ENCODE results near the gene ARHGAP26.

The ARHGAP26 gene

GRCh38 chr5:142831009-142831383 is 60.8 kb downstream of the ARHGAP26 start:
- no peak for DNase-seq

- DNase-seq: no peak
Observed at GRCh38 chr5:142832263-142832662, 62.1 kb downstream of the ARHGAP26 start.

GRCh38 chr5:142833517-142834449 is 63.6 kb downstream of the ARHGAP26 start:
- DNase-seq: no peak

GRCh38 chr5:142834504-142834903 is 64.3 kb downstream of the ARHGAP26 start:
- no peak for DNase-seq

GRCh38 chr5:142835540-142835939 is 65.4 kb downstream of the ARHGAP26 start:
- no peak for DNase-seq

GRCh38 chr5:142836048-142836447 is 65.9 kb downstream of the ARHGAP26 start:
- no peak for DNase-seq

GRCh38 chr5:142837081-142837725 is 67.0 kb downstream of the ARHGAP26 start:
- DNase-seq: no peak

DNA sequence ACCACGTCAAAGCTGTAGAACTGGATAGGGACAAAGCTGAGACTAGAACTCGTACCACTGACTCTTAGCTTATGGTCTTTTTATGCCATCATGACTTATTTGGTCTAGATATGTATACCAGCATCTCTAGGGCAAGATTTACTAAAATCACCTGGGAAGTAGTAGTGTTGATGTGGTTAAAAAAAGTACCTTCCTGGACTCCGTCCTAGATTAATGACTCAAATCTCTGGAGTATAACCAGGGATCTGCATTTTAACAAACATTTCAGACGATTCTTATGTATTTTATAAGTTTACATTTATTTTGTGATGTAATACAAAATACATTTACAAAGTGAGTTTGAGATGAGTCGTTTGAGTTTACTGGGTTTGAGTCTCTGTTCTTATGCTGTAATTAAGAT is 68.7 kb downstream of the ARHGAP26 start:
- DNase-seq: no peak

DNA sequence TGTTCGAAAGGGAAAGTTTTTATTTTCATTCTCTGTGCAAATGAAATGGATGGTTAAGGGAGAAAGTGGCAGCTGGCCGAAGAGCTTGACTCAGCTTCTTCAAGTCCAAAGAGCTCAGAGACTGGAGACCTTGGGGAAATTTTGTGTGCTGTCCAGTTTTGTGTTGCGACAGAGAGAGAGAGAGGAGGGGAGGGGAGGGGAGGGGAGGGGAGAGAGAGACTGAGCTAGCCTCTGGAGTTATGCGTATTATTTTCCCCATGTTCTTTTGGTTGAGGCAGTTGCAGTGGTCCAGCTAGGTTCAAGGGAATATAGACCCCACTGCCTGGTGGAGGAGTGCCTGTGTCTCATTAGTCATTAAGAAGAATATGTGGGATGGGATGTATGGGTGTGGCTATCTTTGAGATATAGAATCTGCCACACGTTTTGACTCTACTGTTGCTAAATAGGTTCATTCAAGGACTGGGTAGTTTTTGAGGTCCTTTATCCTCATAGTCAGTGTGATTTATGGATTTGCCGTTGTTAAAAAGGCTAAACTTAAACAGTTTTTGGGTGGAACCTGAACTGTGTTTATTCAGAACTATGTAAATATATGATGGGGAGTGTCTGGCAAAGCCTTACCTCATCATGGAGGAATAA is 69.7 kb downstream of the ARHGAP26 start:
- no peak for DNase-seq

- DNase-seq: no peak
Observed at GRCh38 chr5:142840575-142840974, 70.4 kb downstream of the ARHGAP26 start.

DNA sequence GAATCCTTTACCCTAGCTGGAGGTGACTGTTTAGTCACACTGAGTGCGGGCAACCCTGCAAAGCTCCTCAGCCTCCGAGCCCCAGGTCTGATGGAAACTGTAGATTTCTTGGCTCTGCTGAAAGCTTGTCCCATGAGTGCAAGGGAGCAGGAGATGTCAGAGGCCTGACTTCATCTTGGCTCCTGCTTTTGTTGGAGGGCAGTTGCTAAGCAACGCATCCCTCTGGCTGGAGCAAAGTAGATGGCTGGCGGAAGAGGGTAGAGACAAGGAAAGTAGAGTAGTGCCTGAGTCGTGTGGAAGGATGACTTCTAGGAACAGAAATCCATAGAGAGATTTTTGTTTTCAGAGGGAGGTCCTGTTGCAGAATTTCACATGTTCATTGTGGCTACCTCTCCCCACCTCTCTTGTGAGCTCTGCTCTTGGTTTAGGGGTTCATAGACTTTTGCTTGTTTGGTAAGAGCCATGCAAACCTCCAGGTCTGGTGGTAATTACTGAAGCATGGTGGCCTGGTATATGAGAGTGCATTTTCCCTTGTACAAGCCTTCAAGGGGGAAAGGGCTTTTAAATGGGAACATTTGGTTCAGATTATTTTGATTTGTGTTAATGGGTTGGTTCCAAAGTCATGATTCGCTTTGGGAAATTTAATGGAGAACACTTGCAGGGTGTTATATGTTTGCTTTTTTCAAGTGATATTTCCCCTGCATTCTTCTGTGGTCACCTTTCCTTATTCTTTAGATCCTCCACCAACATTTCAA is 71.5 kb downstream of the ARHGAP26 start:
- no peak for DNase-seq

- no peak for DNase-seq
Observed at GRCh38 chr5:142842994-142843905, 73.1 kb downstream of the ARHGAP26 start.

DNA sequence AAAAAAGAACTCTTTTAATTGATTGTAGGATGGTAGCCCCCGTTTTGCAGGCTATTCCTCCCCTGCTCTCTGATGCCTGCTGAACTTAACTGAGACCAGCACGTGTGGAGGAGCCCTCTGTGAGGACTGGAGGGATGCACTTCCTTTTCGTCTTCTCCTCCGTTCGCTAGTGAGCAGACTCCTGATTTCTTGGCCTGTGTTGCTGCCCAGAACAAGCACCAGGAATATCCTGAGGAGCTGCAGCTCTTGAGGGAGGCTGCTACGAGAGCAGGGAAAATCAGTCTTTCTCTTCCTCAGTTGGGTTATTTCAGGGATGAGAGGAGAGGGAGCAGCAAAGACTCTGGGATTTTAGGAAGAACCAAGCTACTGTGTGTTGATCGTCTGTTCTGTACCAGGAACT is 74.7 kb downstream of the ARHGAP26 start:
- DNase-seq: no peak

- no peak for DNase-seq
Observed at GRCh38 chr5:142845402-142845921, 75.3 kb downstream of the ARHGAP26 start.

DNA sequence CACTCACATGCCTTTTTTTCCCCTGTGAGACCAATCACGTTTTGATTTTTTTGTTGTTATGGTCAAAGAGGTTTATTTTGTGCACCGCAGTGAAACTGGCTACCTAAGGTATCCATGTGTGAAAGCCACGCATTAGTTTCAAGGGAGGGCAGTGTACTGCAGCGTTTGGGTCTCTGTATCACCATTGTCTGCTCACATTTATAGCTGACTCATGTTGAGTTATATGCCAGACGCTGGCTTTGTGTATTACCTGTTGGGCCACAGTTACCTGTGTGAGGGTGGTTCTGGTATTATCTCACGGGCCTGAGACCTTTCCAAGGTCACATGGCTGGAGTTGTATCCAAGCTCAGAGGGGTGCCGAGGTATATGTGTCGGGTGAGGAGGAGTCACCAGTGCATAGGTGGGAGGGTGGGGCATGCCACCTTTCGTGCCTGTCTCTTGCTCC is 75.8 kb downstream of the ARHGAP26 start:
- DNase-seq: no peak

DNA sequence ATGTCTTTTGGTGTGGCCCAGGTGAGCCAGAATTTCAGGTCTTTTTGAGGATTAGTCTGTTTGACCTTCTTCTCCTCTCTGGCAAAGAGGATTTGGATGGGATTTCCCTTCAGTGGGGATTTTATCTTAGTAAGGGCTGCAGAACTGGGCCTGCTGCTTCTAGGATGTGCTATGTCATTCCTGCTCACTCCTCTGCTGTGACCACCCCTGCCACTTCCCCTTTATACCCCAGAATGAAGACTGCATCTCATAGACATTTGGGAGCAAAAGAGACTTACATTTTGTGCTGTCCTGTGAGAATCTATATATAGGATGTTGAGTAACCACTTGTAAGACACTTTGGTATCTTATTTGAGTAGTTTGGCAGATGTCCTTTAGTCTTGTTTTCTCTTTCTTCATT is 76.2 kb downstream of the ARHGAP26 start:
- DNase-seq: no peak

GRCh38 chr5:142847898-142848790 is 78.0 kb downstream of the ARHGAP26 start:
- no peak for DNase-seq

GRCh38 chr5:142849466-142849865 is 79.3 kb downstream of the ARHGAP26 start:
- no peak for DNase-seq

DNA sequence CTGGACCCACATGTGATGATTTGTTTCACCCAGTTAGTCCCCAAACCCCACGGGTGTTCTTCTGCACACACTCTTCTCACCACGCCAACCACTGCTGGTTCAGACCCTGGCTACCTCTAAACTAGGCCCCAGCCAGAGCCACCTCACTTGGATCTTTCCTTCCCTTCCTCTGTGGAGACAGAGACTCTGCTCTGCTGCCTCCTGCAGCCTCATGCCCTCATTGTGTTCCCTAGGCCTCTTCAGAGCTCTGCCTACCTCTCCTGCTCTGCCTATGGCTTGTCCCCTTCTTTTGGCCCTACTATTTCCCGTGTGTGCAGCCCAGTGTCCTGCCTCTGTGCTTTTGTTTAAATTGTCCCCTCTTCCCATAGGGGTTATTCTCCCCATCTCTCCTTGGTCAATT is 79.7 kb downstream of the ARHGAP26 start:
- DNase-seq: no peak

GRCh38 chr5:142851731-142852130 is 81.6 kb downstream of the ARHGAP26 start:
- no peak for DNase-seq
